GM12873 (cell line): ENCODE results near the gene ACTN1.

ENCODE experiments used
- TF ChIP-seq, protein P1 (sequence below): IDR thresholded peaks from 2 replicates; pipeline ENCODE4 v1.5.1; 2012; ENCODE audit warnings: low read depth, mild to moderate bottlenecking, moderate library complexity, low read length, control low read depth; ENCODE audit not compliant: insufficient read depth; ENCODE audit errors: missing control alignments

Gene ACTN1

DNA sequence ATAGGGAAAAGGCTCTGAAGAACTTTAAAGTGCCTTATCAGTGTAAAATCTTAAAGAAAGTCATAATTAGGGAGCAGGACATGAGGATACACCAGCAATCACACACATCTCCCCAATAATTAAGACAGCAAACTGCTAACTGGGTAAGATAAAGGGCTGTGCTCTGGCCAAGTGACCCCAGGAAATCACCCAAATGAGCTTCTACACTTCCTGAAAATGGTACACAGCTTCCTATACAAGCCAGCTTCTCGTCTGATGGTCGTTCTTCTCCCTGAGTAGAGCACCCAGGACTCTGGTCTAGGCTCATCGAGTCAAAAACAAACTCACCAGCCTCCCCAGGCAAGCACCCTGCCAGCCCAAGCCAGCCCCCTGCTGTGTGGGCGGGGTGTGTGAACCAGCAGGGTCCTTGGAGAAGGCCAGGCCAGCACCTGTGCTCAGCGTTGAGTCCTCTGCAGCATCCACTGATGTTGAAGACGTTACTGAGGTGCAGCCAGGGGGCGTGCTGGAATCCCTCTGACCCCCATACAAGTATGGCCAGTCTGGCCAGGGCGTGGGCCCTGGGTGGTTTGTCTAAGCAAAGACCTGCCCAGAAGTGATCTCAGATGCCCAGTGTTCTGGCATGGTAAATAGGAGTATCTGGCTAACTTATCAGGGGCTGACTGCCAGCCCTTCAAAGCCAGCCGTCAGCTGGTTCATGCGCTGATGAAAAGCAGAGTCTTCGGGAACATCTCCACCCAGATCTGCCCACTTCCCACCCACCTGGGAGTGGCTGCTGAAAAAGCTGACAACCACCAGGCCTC lies 41.4 kb downstream of the ACTN1 start:
- TF ChIP-seq, protein P1, sequence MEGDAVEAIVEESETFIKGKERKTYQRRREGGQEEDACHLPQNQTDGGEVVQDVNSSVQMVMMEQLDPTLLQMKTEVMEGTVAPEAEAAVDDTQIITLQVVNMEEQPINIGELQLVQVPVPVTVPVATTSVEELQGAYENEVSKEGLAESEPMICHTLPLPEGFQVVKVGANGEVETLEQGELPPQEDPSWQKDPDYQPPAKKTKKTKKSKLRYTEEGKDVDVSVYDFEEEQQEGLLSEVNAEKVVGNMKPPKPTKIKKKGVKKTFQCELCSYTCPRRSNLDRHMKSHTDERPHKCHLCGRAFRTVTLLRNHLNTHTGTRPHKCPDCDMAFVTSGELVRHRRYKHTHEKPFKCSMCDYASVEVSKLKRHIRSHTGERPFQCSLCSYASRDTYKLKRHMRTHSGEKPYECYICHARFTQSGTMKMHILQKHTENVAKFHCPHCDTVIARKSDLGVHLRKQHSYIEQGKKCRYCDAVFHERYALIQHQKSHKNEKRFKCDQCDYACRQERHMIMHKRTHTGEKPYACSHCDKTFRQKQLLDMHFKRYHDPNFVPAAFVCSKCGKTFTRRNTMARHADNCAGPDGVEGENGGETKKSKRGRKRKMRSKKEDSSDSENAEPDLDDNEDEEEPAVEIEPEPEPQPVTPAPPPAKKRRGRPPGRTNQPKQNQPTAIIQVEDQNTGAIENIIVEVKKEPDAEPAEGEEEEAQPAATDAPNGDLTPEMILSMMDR: peak; percentile 11

DNA sequence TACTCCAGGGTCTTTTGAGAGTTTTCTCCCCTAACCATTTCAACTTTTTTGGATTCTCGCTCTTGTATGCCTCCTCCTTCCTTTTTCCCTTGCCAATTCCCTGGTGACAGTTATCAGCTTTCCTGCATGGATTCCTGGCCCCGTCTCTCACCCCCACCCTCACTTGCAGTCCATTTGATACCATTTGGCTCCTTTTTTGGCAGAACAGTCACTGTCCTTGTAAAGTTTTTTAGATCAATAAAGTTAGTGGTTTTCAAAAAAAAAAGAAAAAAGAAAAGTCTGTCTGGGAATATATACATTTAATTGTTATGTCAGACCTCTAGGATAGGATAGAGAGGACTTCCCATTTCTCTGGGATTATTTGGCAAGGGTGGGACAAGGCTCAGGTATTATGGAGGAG lies 42.1 kb downstream of the ACTN1 start:
- TF ChIP-seq, protein P1: no peak

DNA sequence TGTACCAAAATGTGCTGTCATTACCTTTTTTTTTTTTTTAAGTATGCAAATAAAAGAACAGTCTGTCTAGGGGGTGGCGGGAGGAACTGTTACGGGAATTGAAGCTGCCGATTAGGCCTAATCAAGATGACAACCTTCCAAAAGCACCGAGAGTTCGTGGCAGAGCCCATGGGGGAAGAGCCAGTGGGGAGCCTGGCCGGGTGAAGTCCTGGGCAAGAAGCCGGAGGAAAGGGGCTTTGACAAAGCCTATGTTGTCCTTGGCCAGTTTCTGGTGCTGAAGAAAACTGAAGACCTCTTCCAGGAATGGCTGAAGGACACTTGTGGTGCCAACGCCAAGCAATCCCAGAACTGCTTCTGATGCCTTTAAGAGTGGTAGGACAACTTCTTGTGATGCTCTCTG lies 42.6 kb downstream of the ACTN1 start:
- TF ChIP-seq, protein P1: no peak

DNA sequence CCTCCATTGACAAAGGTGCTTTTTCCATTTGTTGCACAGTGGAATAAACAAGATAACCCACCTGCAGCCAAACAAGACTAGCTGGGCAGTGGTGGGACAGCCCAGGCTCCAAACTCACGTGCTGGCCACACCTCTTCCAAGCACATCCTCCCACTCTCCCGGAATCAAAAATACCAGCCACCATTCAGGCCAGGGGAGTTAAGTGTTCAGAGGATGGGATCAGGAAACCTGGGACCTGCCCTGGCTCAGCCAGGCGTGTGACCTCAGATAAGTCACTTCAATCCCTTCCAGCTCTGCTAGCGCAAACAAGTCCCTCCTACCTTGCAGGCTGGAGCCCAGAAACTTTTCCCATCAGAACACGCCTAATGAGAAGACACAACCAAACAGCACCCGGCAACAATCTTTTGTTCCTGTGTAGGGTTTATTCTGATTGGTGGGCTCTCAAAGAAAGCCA lies 43.3 kb downstream of the ACTN1 start:
- TF ChIP-seq, protein P1: no peak

DNA sequence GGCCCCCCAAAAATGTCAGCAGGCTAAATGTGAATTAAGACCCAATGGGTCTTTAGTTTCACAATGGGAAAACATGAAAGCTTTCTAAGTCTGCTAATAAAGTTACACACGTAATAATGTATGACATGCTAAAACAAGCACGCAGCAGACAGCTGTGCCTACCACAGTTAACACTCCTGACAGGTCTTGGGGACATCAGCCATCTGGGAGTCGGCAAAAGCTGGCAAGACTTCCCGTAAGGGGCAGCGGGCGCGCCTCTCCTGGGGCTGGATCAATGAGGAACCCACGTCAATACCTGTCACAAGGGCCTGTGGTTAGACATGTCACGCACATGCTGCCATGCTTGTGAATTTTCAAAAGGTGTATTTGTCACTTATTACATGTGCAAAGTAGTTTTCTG lies 45.0 kb downstream of the ACTN1 start:
- TF ChIP-seq, protein P1: no peak

DNA sequence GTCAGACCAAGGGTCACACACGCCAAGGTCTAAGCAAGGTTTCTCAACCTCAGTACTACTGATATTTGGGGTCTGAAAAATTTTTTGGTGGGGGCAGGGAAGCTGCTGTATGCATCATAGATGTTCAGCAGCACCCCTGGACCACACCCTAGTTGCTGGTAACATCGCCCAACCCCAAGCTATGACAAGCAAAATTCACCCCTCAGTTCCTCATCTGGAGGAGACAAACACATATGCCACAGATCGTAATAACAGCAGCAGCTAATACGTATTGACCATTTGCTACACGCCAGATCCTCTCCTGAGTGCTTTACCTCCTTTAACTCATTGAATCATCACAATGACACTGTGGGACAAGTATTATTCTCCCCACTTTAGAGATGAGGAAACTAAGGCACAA lies 46.4 kb downstream of the ACTN1 start:
- TF ChIP-seq, protein P1: no peak

DNA sequence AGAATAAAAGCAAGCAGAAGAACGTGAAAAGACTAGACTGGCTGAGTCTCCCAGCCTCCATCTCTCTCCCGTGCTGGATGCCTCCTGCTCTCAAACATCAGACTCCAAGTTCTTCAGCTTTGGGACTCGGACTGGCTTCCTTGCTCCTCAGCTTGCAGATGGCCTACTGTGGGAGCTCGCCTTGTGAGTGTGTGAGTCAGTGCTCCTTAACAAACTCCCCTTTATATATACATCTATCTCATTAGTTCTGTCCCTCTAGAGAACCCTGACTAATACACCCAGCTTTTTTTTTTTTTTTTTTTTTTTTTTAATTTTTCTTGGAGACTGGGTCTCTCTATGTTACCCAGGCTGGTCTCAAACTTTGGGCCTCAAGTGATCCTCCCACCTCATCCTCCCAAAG lies 46.9 kb downstream of the ACTN1 start:
- TF ChIP-seq, protein P1: no peak
